Hepatocyte (in vitro differentiated cells): ENCODE measurements around the gene SLC28A3.

Experiments
- EZH2 ChIP-seq: fragments of 200-600 bp; sonication (generic); IDR thresholded peaks from 2 replicates; pipeline ENCODE4 v1.6.1; 2016; ENCODE audit warnings: antibody characterized with exemption, mild to moderate bottlenecking, borderline replicate concordance
- TF ChIP-seq, protein P1 (sequence below): fragments of 200-600 bp; sonication (generic); IDR thresholded peaks from 2 replicates; pipeline ENCODE4 v1.5.1; 2016; ENCODE audit warnings: antibody characterized with exemption, mild to moderate bottlenecking; ENCODE audit not compliant: poor library complexity

DNA sequence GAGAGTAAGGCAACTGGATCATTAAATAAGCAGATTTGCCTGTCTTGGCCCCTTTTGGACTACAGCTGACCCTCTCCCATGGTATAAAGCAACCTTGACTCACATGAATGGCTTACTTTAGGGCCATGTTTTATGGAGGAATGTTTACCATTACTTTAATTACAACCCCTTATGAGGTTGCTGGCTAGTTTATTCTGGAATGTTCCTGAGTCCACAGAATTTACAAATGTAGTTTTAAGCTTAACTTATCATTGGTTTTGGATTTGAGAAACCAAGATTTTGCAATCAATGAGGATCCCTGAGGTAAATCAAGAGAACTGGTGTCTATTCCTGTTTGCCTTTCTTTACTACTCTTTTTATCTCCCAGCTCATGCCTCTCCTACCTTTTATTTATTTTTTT lies 15.7 kb downstream of the SLC28A3 start:
- TF ChIP-seq, protein P1, sequence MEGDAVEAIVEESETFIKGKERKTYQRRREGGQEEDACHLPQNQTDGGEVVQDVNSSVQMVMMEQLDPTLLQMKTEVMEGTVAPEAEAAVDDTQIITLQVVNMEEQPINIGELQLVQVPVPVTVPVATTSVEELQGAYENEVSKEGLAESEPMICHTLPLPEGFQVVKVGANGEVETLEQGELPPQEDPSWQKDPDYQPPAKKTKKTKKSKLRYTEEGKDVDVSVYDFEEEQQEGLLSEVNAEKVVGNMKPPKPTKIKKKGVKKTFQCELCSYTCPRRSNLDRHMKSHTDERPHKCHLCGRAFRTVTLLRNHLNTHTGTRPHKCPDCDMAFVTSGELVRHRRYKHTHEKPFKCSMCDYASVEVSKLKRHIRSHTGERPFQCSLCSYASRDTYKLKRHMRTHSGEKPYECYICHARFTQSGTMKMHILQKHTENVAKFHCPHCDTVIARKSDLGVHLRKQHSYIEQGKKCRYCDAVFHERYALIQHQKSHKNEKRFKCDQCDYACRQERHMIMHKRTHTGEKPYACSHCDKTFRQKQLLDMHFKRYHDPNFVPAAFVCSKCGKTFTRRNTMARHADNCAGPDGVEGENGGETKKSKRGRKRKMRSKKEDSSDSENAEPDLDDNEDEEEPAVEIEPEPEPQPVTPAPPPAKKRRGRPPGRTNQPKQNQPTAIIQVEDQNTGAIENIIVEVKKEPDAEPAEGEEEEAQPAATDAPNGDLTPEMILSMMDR = no peak
- no peak for TF ChIP-seq EZH2
